ENCODE measurements around the gene ARHGEF28.

The ARHGEF28 gene

DNA sequence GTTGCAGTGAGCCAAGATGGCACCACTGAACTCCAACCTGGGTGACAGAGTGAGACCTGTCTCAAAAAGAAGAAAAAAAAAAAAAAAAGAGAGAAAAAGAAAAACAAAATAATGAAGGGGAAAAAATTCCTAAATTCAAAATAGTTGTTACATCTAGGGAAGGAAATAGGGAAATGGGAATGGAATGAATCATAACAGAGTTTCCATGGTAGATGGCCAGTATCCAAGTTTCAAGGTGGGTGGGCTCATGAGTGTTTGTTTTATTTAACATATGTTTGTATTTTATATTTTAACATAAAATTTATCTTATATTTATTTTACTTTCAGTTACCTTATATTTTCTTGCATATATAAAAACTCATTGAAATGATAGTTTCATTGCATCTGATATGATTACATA is 215.6 kb downstream of the ARHGEF28 start:
- no peak for TF ChIP-seq TAF1 (IDR thresholded peaks at IDR 0.05; ENCODE audit: borderline replicate concordance, insufficient read depth, low read length)
- TF ChIP-seq SIN3A (IDR thresholded peaks at IDR 0.05; ENCODE audit: borderline replicate concordance, insufficient read depth, low read length): no peak
- no peak for TF ChIP-seq FOXP2 (optimal IDR thresholded peaks at IDR 0.05; ENCODE audit: borderline replicate concordance, extremely low read depth, extremely low read length, insufficient read depth)
- no peak for TF ChIP-seq POLR2AphosphoS5 (IDR thresholded peaks at IDR 0.05; ENCODE audit: low read depth, low read length)
- TF ChIP-seq, protein P1, sequence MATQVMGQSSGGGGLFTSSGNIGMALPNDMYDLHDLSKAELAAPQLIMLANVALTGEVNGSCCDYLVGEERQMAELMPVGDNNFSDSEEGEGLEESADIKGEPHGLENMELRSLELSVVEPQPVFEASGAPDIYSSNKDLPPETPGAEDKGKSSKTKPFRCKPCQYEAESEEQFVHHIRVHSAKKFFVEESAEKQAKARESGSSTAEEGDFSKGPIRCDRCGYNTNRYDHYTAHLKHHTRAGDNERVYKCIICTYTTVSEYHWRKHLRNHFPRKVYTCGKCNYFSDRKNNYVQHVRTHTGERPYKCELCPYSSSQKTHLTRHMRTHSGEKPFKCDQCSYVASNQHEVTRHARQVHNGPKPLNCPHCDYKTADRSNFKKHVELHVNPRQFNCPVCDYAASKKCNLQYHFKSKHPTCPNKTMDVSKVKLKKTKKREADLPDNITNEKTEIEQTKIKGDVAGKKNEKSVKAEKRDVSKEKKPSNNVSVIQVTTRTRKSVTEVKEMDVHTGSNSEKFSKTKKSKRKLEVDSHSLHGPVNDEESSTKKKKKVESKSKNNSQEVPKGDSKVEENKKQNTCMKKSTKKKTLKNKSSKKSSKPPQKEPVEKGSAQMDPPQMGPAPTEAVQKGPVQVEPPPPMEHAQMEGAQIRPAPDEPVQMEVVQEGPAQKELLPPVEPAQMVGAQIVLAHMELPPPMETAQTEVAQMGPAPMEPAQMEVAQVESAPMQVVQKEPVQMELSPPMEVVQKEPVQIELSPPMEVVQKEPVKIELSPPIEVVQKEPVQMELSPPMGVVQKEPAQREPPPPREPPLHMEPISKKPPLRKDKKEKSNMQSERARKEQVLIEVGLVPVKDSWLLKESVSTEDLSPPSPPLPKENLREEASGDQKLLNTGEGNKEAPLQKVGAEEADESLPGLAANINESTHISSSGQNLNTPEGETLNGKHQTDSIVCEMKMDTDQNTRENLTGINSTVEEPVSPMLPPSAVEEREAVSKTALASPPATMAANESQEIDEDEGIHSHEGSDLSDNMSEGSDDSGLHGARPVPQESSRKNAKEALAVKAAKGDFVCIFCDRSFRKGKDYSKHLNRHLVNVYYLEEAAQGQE (IDR thresholded peaks at IDR 0.05; ENCODE audit: insufficient read depth in 1 of 2, low read depth in 2 of 2, low read length in 2 of 2): no peak

- TF ChIP-seq TAF1 (IDR thresholded peaks at IDR 0.05; ENCODE audit: borderline replicate concordance, insufficient read depth, low read length) (no peak), FOXP2 (optimal IDR thresholded peaks at IDR 0.05; ENCODE audit: borderline replicate concordance, extremely low read depth, extremely low read length, insufficient read depth) (no peak), POLR2AphosphoS5 (IDR thresholded peaks at IDR 0.05; ENCODE audit: low read depth, low read length) (no peak), SIN3A (IDR thresholded peaks at IDR 0.05; ENCODE audit: borderline replicate concordance, insufficient read depth, low read length) (no peak)
- TF ChIP-seq, protein P1 (IDR thresholded peaks at IDR 0.05; ENCODE audit: insufficient read depth in 1 of 2, low read depth in 2 of 2, low read length in 2 of 2): no peak
Measured at GRCh38 chr5:73844165-73844564, 218.2 kb downstream of the ARHGEF28 start.

DNA sequence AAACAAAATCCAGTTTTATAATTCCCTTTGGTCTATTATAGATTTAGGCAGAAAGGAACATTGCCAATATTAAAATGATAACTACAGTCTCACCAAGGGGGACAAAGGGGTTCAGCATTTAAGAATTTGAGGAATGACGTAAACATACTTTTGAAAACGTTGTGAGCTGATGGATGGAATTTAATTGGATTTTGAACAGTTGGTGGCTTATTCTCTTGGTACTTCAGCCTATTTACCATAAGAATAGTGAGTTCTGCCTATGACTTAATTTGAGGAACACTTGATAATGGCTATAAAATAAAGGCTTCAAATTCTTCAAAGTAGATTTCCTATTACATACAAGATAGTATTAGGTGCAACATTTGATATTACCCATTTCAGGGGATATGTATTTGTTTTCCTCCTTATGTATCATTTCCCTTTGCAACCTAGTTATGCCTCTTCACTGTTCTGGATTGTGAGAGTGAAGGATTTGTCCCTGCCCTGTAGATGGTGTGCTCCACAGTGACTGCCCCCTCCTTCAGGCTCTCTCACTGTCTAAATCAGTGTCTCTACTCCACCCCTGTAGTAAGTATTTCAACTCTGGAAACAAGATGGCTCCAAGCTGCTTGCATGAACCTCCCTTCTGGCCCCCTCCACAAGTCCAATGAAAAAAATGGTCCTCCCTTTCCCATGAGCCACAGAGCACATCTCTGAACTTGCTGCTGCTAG is 225.6 kb downstream of the ARHGEF28 start:
- TF ChIP-seq FOXP2 (optimal IDR thresholded peaks at IDR 0.05; ENCODE audit: borderline replicate concordance, extremely low read depth, extremely low read length, insufficient read depth) (no peak), TAF1 (IDR thresholded peaks at IDR 0.05; ENCODE audit: borderline replicate concordance, insufficient read depth, low read length) (no peak), POLR2AphosphoS5 (IDR thresholded peaks at IDR 0.05; ENCODE audit: low read depth, low read length) (no peak), SIN3A (IDR thresholded peaks at IDR 0.05; ENCODE audit: borderline replicate concordance, insufficient read depth, low read length) (no peak)
- TF ChIP-seq, protein P1 (IDR thresholded peaks at IDR 0.05; ENCODE audit: insufficient read depth in 1 of 2, low read depth in 2 of 2, low read length in 2 of 2): no peak

- TF ChIP-seq, protein P1 (IDR thresholded peaks at IDR 0.05; ENCODE audit: insufficient read depth in 1 of 2, low read depth in 2 of 2, low read length in 2 of 2): no peak
- TF ChIP-seq TAF1 (IDR thresholded peaks at IDR 0.05; ENCODE audit: borderline replicate concordance, insufficient read depth, low read length): no peak
- no peak for TF ChIP-seq SIN3A (IDR thresholded peaks at IDR 0.05; ENCODE audit: borderline replicate concordance, insufficient read depth, low read length)
- TF ChIP-seq POLR2AphosphoS5 (IDR thresholded peaks at IDR 0.05; ENCODE audit: low read depth, low read length): no peak
Measured at GRCh38 chr5:73853091-73853490, 227.1 kb downstream of the ARHGEF28 start.
